ENCODE data around the gene PGAP1.
A peak's percentile ranks its signal among the peaks of the same experiment; 100 is the strongest.

PGAP1 gene

GRCh38 chr2:196926562-196927375 is at the start of gene PGAP1:
Gene PGAP1 (minus strand): TSS chr2:196926707. CDS start chr2:196926616, 91 bp downstream.
- DNase-seq (ENCODE audit: low read depth in 2 of 2, low spot score in 1 of 2) = peak; percentile 55 to 69

GRCh38 chr2:196974970-196975369 is 48.5 kb upstream of the PGAP1 start:
- DNase-seq (ENCODE audit: low read depth in 2 of 2, low spot score in 1 of 2) = no peak

GRCh38 chr2:196971574-196972279 is 45.2 kb upstream of the PGAP1 start:
- DNase-seq (ENCODE audit: low read depth in 2 of 2, low spot score in 1 of 2) = no peak

- no peak for DNase-seq (ENCODE audit: low read depth in 2 of 2, low spot score in 1 of 2)
These were observed 43.6 kb upstream of the PGAP1 start for GRCh38 chr2:196970099-196970498.

GRCh38 chr2:196968516-196968915 is 42.0 kb upstream of the PGAP1 start:
- no peak for DNase-seq (ENCODE audit: low read depth in 2 of 2, low spot score in 1 of 2)

- DNase-seq (ENCODE audit: low read depth in 2 of 2, low spot score in 1 of 2) = no peak
These were observed 41.3 kb upstream of the PGAP1 start for GRCh38 chr2:196967775-196968174.

- DNase-seq (ENCODE audit: low read depth in 2 of 2, low spot score in 1 of 2) = no peak
These were observed 40.6 kb upstream of the PGAP1 start for GRCh38 chr2:196967116-196967515.

- DNase-seq (ENCODE audit: low read depth in 2 of 2, low spot score in 1 of 2) = no peak
These were observed 39.6 kb upstream of the PGAP1 start for GRCh38 chr2:196966061-196966460.

GRCh38 chr2:196965651-196966050 is 39.1 kb upstream of the PGAP1 start:
- DNase-seq (ENCODE audit: low read depth in 2 of 2, low spot score in 1 of 2) = no peak

- DNase-seq (ENCODE audit: low read depth in 2 of 2, low spot score in 1 of 2) = no peak
These were observed 37.5 kb upstream of the PGAP1 start for GRCh38 chr2:196963961-196964360.

- DNase-seq (ENCODE audit: low read depth in 2 of 2, low spot score in 1 of 2) = no peak
These were observed 36.5 kb upstream of the PGAP1 start for GRCh38 chr2:196963043-196963442.

GRCh38 chr2:196962325-196962724 is 35.8 kb upstream of the PGAP1 start:
- no peak for DNase-seq (ENCODE audit: low read depth in 2 of 2, low spot score in 1 of 2)

- no peak for DNase-seq (ENCODE audit: low read depth in 2 of 2, low spot score in 1 of 2)
These were observed 35.4 kb upstream of the PGAP1 start for GRCh38 chr2:196961889-196962288.

GRCh38 chr2:196959734-196960338 is 33.3 kb upstream of the PGAP1 start:
- no peak for DNase-seq (ENCODE audit: low read depth in 2 of 2, low spot score in 1 of 2)

- no peak for DNase-seq (ENCODE audit: low read depth in 2 of 2, low spot score in 1 of 2)
These were observed 32.8 kb upstream of the PGAP1 start for GRCh38 chr2:196959281-196959680.

GRCh38 chr2:196957881-196958525 is 31.5 kb upstream of the PGAP1 start:
- no peak for DNase-seq (ENCODE audit: low read depth in 2 of 2, low spot score in 1 of 2)

- DNase-seq (ENCODE audit: low read depth in 2 of 2, low spot score in 1 of 2) = no peak
These were observed 30.9 kb upstream of the PGAP1 start for GRCh38 chr2:196957442-196957841.

- no peak for DNase-seq (ENCODE audit: low read depth in 2 of 2, low spot score in 1 of 2)
These were observed 29.6 kb upstream of the PGAP1 start for GRCh38 chr2:196956069-196956468.

GRCh38 chr2:196955036-196955435 is 28.5 kb upstream of the PGAP1 start:
- no peak for DNase-seq (ENCODE audit: low read depth in 2 of 2, low spot score in 1 of 2)

GRCh38 chr2:196954001-196954400 is 27.5 kb upstream of the PGAP1 start:
- DNase-seq (ENCODE audit: low read depth in 2 of 2, low spot score in 1 of 2) = no peak

- DNase-seq (ENCODE audit: low read depth in 2 of 2, low spot score in 1 of 2) = no peak
These were observed 26.4 kb upstream of the PGAP1 start for GRCh38 chr2:196952936-196953335.

- DNase-seq (ENCODE audit: low read depth in 2 of 2, low spot score in 1 of 2) = no peak
These were observed 25.5 kb upstream of the PGAP1 start for GRCh38 chr2:196951973-196952372.

Data from stimulated activated CD8-positive, alpha-beta memory T cell treated with anti-CD3 and anti-CD28 coated beads, Interleukin-4, amount 100 ng/mL, for 1 hour (primary cell).